ENCODE results near the gene LDLRAD1. TPM values are rescaled to one million over a fixed set of nuclear protein-coding genes. Genes with fewer than 3 reads are reported as not detected.

Gene LDLRAD1
- polyA plus RNA-seq, 1 donor from 2014 or later: not detected

DNA sequence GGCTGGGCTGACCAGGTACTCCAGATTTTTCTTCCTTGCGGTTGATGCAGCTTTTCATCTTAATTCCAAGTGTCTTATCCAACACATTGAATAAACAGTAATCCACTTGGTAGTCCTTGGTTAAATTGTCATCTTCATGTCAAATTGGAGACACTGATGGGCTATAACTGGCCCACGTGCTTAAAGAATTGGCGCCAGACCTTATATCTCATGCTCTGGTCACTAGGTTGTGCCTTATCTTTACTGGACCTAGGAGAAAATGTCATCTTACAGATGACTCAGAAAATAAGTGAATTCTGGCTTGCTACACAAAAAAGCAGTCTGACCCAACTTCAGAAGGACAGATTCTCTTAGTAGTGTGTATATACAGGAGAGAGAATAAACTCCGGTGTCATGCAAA is 55.6 kb downstream of the LDLRAD1 start:
- H3K36me3 ChIP-seq (ENCODE audit: insufficient read depth, low read length): no peaks in the 10 kb centered on the region

DNA sequence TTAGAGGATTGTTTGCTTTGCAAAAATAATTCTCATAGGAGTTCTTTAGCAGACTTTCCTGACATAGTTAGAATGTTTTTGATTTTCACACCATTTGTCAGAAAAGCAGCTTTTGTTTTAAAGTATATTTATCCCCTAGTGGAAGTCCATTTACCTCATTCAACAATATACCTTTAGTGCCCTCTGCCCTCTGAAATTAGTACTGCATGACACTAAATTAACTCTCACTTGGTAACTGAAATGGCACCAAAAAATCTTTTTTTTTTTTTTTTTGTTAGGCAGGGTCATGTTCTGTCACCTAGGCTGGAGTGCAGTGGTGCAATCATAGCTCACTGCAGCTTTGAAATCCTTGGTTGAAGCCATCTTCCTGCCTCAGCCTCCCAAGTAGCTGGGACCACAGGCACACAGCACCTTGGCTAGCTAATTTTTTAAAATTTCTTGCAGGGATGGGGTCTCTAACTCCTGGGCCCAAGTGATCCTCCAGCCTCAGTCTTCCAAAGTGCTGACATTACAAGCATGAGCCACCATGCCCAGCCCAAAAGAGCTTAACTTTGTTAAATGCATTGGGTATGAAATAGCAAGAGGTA is 58.2 kb downstream of the LDLRAD1 start:
- no peaks in the 10 kb centered on the region for H3K36me3 ChIP-seq (ENCODE audit: insufficient read depth, low read length)
- TF ChIP-seq EZH2 (IDR thresholded peaks at IDR 0.05; ENCODE audit: borderline replicate concordance, insufficient read depth, low read length, poor library complexity, severe bottlenecking) (no peak), RAD21 (conservative IDR thresholded peaks at IDR 0.05) (peak; percentile 69), MXI1 (conservative IDR thresholded peaks at IDR 0.05; ENCODE audit: poor library complexity, severe bottlenecking) (no peak), EP300 (conservative IDR thresholded peaks at IDR 0.05; ENCODE audit: poor library complexity, severe bottlenecking) (no peak), POLR2AphosphoS5 (IDR thresholded peaks at IDR 0.05) (no peak), SMC3 (conservative IDR thresholded peaks at IDR 0.05; ENCODE audit: poor library complexity) (peak; percentile 78), TAF1 (IDR thresholded peaks at IDR 0.05; ENCODE audit: low read depth) (no peak)
- TF ChIP-seq, protein P1, sequence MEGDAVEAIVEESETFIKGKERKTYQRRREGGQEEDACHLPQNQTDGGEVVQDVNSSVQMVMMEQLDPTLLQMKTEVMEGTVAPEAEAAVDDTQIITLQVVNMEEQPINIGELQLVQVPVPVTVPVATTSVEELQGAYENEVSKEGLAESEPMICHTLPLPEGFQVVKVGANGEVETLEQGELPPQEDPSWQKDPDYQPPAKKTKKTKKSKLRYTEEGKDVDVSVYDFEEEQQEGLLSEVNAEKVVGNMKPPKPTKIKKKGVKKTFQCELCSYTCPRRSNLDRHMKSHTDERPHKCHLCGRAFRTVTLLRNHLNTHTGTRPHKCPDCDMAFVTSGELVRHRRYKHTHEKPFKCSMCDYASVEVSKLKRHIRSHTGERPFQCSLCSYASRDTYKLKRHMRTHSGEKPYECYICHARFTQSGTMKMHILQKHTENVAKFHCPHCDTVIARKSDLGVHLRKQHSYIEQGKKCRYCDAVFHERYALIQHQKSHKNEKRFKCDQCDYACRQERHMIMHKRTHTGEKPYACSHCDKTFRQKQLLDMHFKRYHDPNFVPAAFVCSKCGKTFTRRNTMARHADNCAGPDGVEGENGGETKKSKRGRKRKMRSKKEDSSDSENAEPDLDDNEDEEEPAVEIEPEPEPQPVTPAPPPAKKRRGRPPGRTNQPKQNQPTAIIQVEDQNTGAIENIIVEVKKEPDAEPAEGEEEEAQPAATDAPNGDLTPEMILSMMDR (IDR thresholded peaks at IDR 0.05; ENCODE audit: poor library complexity, severe bottlenecking): peak; percentile 73

More for the DNA sequence above, 55.6 kb downstream of the LDLRAD1 start:
- Histone ChIP-seq H3K27me3 (ENCODE audit: insufficient read depth, low read depth, low read length) (no peaks in the 10 kb centered on the region), H3K79me2 (replicated peaks; ENCODE audit: insufficient read depth, low read length) (no peaks in the 10 kb centered on the region), H3K9ac (ENCODE audit: low read length) (no peak overlapping the region), H4K20me1 (ENCODE audit: insufficient read depth) (no peaks in the 10 kb centered on the region), H3K9me3 (ENCODE audit: low read length) (no peaks in the 10 kb centered on the region), H2AFZ (ENCODE audit: low read depth, low read length) (no peak overlapping the region), H3K9me2 (ENCODE audit: insufficient read depth, low read length) (no peaks in the 10 kb centered on the region), H3K4me3 (ENCODE audit: low read length) (no peak overlapping the region), H3F3A (ENCODE audit: insufficient read depth, low read length, poor library complexity, severe bottlenecking) (no peaks in the 10 kb centered on the region), H3K27ac (ENCODE audit: low read length) (no peak overlapping the region), H3K4me2 (ENCODE audit: low read length) (no peak overlapping the region)
- TF ChIP-seq SMC3 (conservative IDR thresholded peaks at IDR 0.05; ENCODE audit: poor library complexity) (no peak), POLR2AphosphoS5 (IDR thresholded peaks at IDR 0.05) (no peak), EP300 (conservative IDR thresholded peaks at IDR 0.05; ENCODE audit: poor library complexity, severe bottlenecking) (no peak), MXI1 (conservative IDR thresholded peaks at IDR 0.05; ENCODE audit: poor library complexity, severe bottlenecking) (no peak), EZH2 (IDR thresholded peaks at IDR 0.05; ENCODE audit: borderline replicate concordance, insufficient read depth, low read length, poor library complexity, severe bottlenecking) (no peak), RAD21 (conservative IDR thresholded peaks at IDR 0.05) (no peak), TAF1 (IDR thresholded peaks at IDR 0.05; ENCODE audit: low read depth) (no peak)
- TF ChIP-seq, protein P2, sequence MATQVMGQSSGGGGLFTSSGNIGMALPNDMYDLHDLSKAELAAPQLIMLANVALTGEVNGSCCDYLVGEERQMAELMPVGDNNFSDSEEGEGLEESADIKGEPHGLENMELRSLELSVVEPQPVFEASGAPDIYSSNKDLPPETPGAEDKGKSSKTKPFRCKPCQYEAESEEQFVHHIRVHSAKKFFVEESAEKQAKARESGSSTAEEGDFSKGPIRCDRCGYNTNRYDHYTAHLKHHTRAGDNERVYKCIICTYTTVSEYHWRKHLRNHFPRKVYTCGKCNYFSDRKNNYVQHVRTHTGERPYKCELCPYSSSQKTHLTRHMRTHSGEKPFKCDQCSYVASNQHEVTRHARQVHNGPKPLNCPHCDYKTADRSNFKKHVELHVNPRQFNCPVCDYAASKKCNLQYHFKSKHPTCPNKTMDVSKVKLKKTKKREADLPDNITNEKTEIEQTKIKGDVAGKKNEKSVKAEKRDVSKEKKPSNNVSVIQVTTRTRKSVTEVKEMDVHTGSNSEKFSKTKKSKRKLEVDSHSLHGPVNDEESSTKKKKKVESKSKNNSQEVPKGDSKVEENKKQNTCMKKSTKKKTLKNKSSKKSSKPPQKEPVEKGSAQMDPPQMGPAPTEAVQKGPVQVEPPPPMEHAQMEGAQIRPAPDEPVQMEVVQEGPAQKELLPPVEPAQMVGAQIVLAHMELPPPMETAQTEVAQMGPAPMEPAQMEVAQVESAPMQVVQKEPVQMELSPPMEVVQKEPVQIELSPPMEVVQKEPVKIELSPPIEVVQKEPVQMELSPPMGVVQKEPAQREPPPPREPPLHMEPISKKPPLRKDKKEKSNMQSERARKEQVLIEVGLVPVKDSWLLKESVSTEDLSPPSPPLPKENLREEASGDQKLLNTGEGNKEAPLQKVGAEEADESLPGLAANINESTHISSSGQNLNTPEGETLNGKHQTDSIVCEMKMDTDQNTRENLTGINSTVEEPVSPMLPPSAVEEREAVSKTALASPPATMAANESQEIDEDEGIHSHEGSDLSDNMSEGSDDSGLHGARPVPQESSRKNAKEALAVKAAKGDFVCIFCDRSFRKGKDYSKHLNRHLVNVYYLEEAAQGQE (IDR thresholded peaks at IDR 0.05; ENCODE audit: borderline replicate concordance): no peak
- TF ChIP-seq, protein P1 (IDR thresholded peaks at IDR 0.05; ENCODE audit: poor library complexity, severe bottlenecking): no peak

More for the DNA sequence above, 58.2 kb downstream of the LDLRAD1 start:
- Histone ChIP-seq H3K9ac (ENCODE audit: low read length) (no peak overlapping the region), H3K9me3 (ENCODE audit: low read length) (no peaks in the 10 kb centered on the region), H4K20me1 (ENCODE audit: insufficient read depth) (no peaks in the 10 kb centered on the region), H2AFZ (ENCODE audit: low read depth, low read length) (no peak overlapping the region), H3F3A (ENCODE audit: insufficient read depth, low read length, poor library complexity, severe bottlenecking) (no peaks in the 10 kb centered on the region), H3K4me3 (ENCODE audit: low read length) (no peak overlapping the region), H3K4me2 (ENCODE audit: low read length) (no peak overlapping the region), H3K27ac (ENCODE audit: low read length) (no peak overlapping the region), H3K79me2 (replicated peaks; ENCODE audit: insufficient read depth, low read length) (no peaks in the 10 kb centered on the region), H3K9me2 (ENCODE audit: insufficient read depth, low read length) (no peaks in the 10 kb centered on the region), H3K27me3 (ENCODE audit: insufficient read depth, low read depth, low read length) (no peaks in the 10 kb centered on the region)

Other genes with a start within 250 kb of the LDLRAD1 start
- gene NDC1, start 179.9 kb downstream of the LDLRAD1 start, polyA plus RNA-seq: 18.0 and 18.3 TPM in 2 replicates
- gene YIPF1, start 128.4 kb downstream of the LDLRAD1 start, polyA plus RNA-seq: 45.0 and 52.6 TPM in 2 replicates
- not detected in 2 replicates for gene DIO1, start 124.0 kb downstream of the LDLRAD1 start, polyA plus RNA-seq
- 92.4 and 106 TPM in 2 replicates for gene IFT25, start 72.5 kb downstream of the LDLRAD1 start, polyA plus RNA-seq
- 23.9 and 24.8 TPM in 2 replicates for gene LRRC42, start 71.8 kb downstream of the LDLRAD1 start, polyA plus RNA-seq
- 303 and 328 TPM in 2 replicates for gene TMEM59, start 35.0 kb upstream of the LDLRAD1 start, polyA plus RNA-seq
- gene TCEANC2, start 35.4 kb upstream of the LDLRAD1 start, polyA plus RNA-seq: 4.0 and 4.4 TPM in 2 replicates
- not detected in 2 replicates for gene CDCP2, start 134.8 kb upstream of the LDLRAD1 start, polyA plus RNA-seq
- gene CYB5RL, start 181.8 kb upstream of the LDLRAD1 start, polyA plus RNA-seq: 1.6 and 2.8 TPM in 2 replicates
- gene MRPL37, start 182.0 kb upstream of the LDLRAD1 start, polyA plus RNA-seq: 24.3 and 27.8 TPM in 2 replicates

Measured in neural cell (in vitro differentiated cells).